SK-N-SH (cell line): ENCODE data around the gene NAP1L5. TPM values are rescaled to one million over a fixed set of nuclear protein-coding genes. Genes with fewer than 3 reads are reported as not detected.

Source experiments
- CTCF ChIA-PET: fragments of 300-600, 350-600 bp; formaldehyde crosslinking; extraction: SDS; loops from one replicate; lab custom pipeline; 2021; lab: Yijun Ruan, JAX
- POLR2A ChIA-PET: fragments of 350-600 bp; sonication (Branson Sonifier 250); formaldehyde crosslinking; extraction: SDS; loops from one replicate; lab custom pipeline; 2020; ENCODE audit warnings: antibody characterized with exemption, inconsistent platforms; lab: Yijun Ruan, JAX
- DNase-seq: peaks from one replicate; pipeline ENCODE4 v3.0.0; 2012
- H2AFZ ChIP-seq: fragments of 200-600 bp; sonication (generic); 2 replicates; pipeline ENCODE4 v1.8.1; 2016; ENCODE audit warnings: antibody characterized with exemption, mild to moderate bottlenecking, low read depth
- H3F3A ChIP-seq: fragments of 200-600 bp; sonication (generic); replicated peaks from 2 replicates; pipeline ENCODE3; 2016; ENCODE audit warnings: antibody characterized with exemption, mild to moderate bottlenecking; ENCODE audit not compliant: insufficient read depth
- H3K27ac ChIP-seq, 2 experiments: fragments of 200-500 bp in 1 of 2; fragments of 200-600 bp in 1 of 2; sonication (Bioruptor generic) in 1 of 2; sonication (generic), shearing (Covaris generic) in 1 of 2; 2 replicates each; pipeline versions ENCODE4 v1.5.1 to v1.6.1; 2014 to 2016; ENCODE audit warnings: low read depth in 2 of 2, inconsistent platforms in 1 of 2, low read length in 1 of 2, mild to moderate bottlenecking in 1 of 2, mixed read lengths in 1 of 2
- H3K27me3 ChIP-seq: fragments of 200-600 bp; sonication (generic), shearing (Covaris generic); 2 replicates; pipeline ENCODE4 v1.6.1; 2016; ENCODE audit warnings: mixed run types; ENCODE audit not compliant: insufficient read depth
- H3K36me3 ChIP-seq, 2 experiments: fragments of 200-500 bp in 1 of 2; fragments of 200-600 bp in 1 of 2; sonication (Bioruptor generic) in 1 of 2; sonication (generic) in 1 of 2; replicated peaks in 1 of 2; 2 replicates each; pipeline versions ENCODE3 to v1.5.1; 2014 to 2016; ENCODE audit warnings: low read length in 1 of 2, mild to moderate bottlenecking in 1 of 2; ENCODE audit not compliant: insufficient read depth in 2 of 2, control insufficient read depth in 1 of 2
- H3K4me1 ChIP-seq, 2 experiments: fragments of 200-500 bp in 1 of 2; fragments of 200-600 bp in 1 of 2; sonication (Bioruptor generic) in 1 of 2; sonication (generic), shearing (Covaris generic) in 1 of 2; 2 replicates each; pipeline versions ENCODE4 v1.5.1 to v1.6.1; 2014 to 2016; ENCODE audit warnings: low read depth in 1 of 2, low read length in 1 of 2, mixed run types in 1 of 2; ENCODE audit not compliant: insufficient read depth in 2 of 2, control insufficient read depth in 1 of 2
- H3K4me2 ChIP-seq: fragments of 200-600 bp; sonication (generic), shearing (Covaris generic); 2 replicates; pipeline ENCODE4 v1.6.1; 2017; ENCODE audit warnings: mixed run types
- H3K4me3 ChIP-seq, 2 experiments: fragments of 200-500 bp in 1 of 2; fragments of 200-600 bp in 1 of 2; sonication (Bioruptor generic) in 1 of 2; sonication (generic), shearing (Covaris generic) in 1 of 2; 2 replicates each; pipeline versions ENCODE4 v1.5.1 to v1.8.1; 2014 to 2016; ENCODE audit warnings: low read depth in 2 of 2, inconsistent platforms in 1 of 2, low read length in 1 of 2, mild to moderate bottlenecking in 1 of 2, mixed read lengths in 1 of 2, moderate library complexity in 1 of 2
- H3K79me2 ChIP-seq: fragments of 200-600 bp; sonication (generic); 2 replicates; pipeline ENCODE4 v1.8.1; 2017; ENCODE audit warnings: mild to moderate bottlenecking; ENCODE audit not compliant: insufficient read depth
- H3K9ac ChIP-seq: fragments of 200-600 bp; sonication (generic); 2 replicates; pipeline ENCODE4 v1.6.1; 2017; ENCODE audit warnings: mixed run types
- H3K9me2 ChIP-seq: fragments of 200-600 bp; sonication (generic); 2 replicates; pipeline ENCODE4 v1.6.1; 2017; ENCODE audit warnings: mixed run types
- H3K9me3 ChIP-seq: fragments of 200-600 bp; sonication (generic); 2 replicates; pipeline ENCODE4 v1.6.1; 2017; ENCODE audit warnings: mixed run types, mild to moderate bottlenecking, moderate library complexity
- H4K20me1 ChIP-seq: fragments of 200-600 bp; sonication (generic); 2 replicates; pipeline ENCODE4 v1.6.1; 2017; ENCODE audit warnings: mild to moderate bottlenecking, mixed run types; ENCODE audit not compliant: insufficient read depth
- ELF1 ChIP-seq: IDR thresholded peaks from 2 replicates; pipeline ENCODE4 v1.4.0; 2012
- EZH2phosphoT487 ChIP-seq: fragments of 200-600 bp; sonication (generic); IDR thresholded peaks from 2 replicates; pipeline ENCODE4 v1.6.1; 2017; ENCODE audit warnings: low read depth, mixed run types, mild to moderate bottlenecking, antibody characterized with exemption, moderate library complexity, borderline replicate concordance
- FOSL2 ChIP-seq: IDR thresholded peaks from 2 replicates; pipeline ENCODE4 v1.4.0; 2012; ENCODE audit warnings: low read depth, mild to moderate bottlenecking, moderate library complexity, borderline replicate concordance
- GABPA ChIP-seq: IDR thresholded peaks from 2 replicates; pipeline ENCODE4 v1.4.0; 2012; ENCODE audit warnings: low read depth, mild to moderate bottlenecking
- GATA2 ChIP-seq: sonication (generic); formaldehyde crosslinking; IDR thresholded peaks from 2 replicates; pipeline ENCODE4 v1.5.0; 2020; ENCODE audit warnings: mild to moderate bottlenecking, missing genetic modification reagents
- MXI1 ChIP-seq: IDR thresholded peaks from 2 replicates; pipeline ENCODE4 v1.6.1; 2012; ENCODE audit warnings: mild to moderate bottlenecking, low read depth, low read length, improper control_type of control experiment
- NFIC ChIP-seq: IDR thresholded peaks from 2 replicates; pipeline ENCODE4 v1.4.0; 2012; ENCODE audit warnings: borderline replicate concordance
- POLR2AphosphoS5 ChIP-seq: IDR thresholded peaks from 2 replicates; pipeline ENCODE4 v1.6.1; 2012; ENCODE audit warnings: low read depth, low read length
- RCOR1 ChIP-seq: fragments of 150-350 bp; IDR thresholded peaks from 2 replicates; pipeline ENCODE4 v1.6.1; 2017; ENCODE audit warnings: antibody characterized with exemption, low read length
- TAF1 ChIP-seq: IDR thresholded peaks from 2 replicates; pipeline ENCODE4 v1.6.1; 2012; ENCODE audit warnings: low read depth, mild to moderate bottlenecking, low read length, moderate library complexity, borderline replicate concordance
- TCF12 ChIP-seq: IDR thresholded peaks from 2 replicates; pipeline ENCODE4 v1.4.0; 2012
- YY1 ChIP-seq: IDR thresholded peaks from 2 replicates; pipeline ENCODE4 v1.4.0; 2012; ENCODE audit warnings: low read depth, mild to moderate bottlenecking
- WGBS: methylation state at CpG from one replicate; pipeline ENCODE4 v1.1.6; 2017; ENCODE audit warnings: low lambda C conversion rate; 5-methylcytosine and 5-hydroxymethylcytosine counted together
- polyA plus RNA-seq, 3 experiments: library from polyadenylated mRNA; depleted of rRNA; stranded (reverse); fragments of >200 nt; gene quantifications; 2 replicates each; pipeline ENCODE4 v1.2.3, GENCODE V29; 2012
- TF ChIP-seq, protein P1 (sequence below): IDR thresholded peaks from 2 replicates; pipeline ENCODE4 v1.4.0; 2012; ENCODE audit warnings: low read depth, borderline replicate concordance
- TF ChIP-seq, protein P2 (sequence below): fragments of 150-350 bp; IDR thresholded peaks from 2 replicates; pipeline ENCODE4 v1.6.1; 2017; ENCODE audit warnings: antibody characterized with exemption, low read length, low read depth, borderline replicate concordance
- TF ChIP-seq, protein P3 (sequence below): fragments of 200-600 bp; sonication (generic); IDR thresholded peaks from 2 replicates; pipeline ENCODE4 v1.6.1; 2017; ENCODE audit warnings: antibody characterized with exemption, mild to moderate bottlenecking, moderate library complexity

The NAP1L5 gene
- polyA plus RNA-seq, 1 of the 3 experiments (the other 2 are of a cell fraction), result 7.5 TPM

DNA sequence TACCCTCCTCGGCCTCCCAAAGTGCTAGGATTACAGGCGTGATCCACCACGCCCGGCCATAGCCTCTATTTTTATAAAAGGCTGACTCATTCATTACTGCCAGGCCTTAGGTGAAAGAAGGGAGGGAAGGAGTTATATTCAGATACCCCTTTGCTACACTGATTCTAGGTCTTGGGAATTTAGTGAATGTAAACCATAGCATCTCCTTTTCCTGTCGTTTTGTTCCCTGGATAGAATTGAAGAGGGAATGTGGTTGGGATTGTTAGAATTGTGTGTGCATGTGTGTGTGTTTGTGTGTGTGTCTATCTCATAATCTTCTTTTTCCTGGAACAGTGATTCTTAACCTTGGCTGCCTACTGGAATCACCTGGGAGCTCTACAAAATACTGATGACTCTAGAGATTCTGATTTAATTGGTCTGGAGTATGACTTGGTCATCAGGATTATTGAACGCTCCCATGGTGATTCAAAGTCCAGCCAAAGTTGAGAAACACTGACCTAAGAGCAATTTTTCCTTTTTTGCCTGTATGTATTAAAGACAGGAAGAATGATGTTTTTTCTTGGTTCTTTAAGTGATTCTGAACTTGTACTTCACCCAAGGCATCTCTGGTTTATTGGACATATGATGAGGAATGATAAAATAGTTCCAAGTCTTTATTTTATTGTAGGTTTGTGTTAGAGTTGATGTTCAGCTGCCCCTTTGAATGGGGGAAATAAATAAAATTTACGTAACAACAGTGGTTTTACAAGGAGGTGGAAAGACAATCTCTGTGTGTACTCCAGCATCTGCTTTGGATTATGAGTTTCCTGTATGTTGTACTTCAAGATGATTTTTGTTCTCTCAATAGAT is 37.0 kb downstream of the NAP1L5 start:
- peak overlapping the region; percentile 34; the same call in 1 of the 2 replicates for H2AFZ ChIP-seq
- H3K4me2 ChIP-seq, result peak overlapping the region; percentile 63; the same call in 1 of the 2 replicates
- ChIA-PET CTCF (interaction anchor here (0.9 to 1.2 kb wide), 2 partner anchors 13 to 121 kb away, joined by 3 to 5 read pairs; no protein-coding TSS in a partner anchor), POLR2A (no interaction called here)
- H3K36me3 ChIP-seq, result peaks cover 0 to 11% of the 10 kb centered on the region in 2 experiments
- no peak for DNase-seq
- H3K4me3 ChIP-seq, result no peak overlapping the region
- peaks cover 2 to 19% of the 10 kb centered on the region in 2 experiments for H3K4me1 ChIP-seq
- peak overlapping the region; percentile 66; the same call in 1 of the 2 replicates for H3K9ac ChIP-seq
- peak overlapping the region in 1 of 2 experiments; percentile 99; a peak in 2 of 4 replicates for H3K27ac ChIP-seq
- no peaks in the 10 kb centered on the region for H3K9me2 ChIP-seq
- TF ChIP-seq ELF1 (no peak), MXI1 (no peak), EZH2phosphoT487 (no peak), NFIC (no peak), POLR2AphosphoS5 (no peak), TCF12 (peak; percentile 74)
- TF ChIP-seq, protein P1, sequence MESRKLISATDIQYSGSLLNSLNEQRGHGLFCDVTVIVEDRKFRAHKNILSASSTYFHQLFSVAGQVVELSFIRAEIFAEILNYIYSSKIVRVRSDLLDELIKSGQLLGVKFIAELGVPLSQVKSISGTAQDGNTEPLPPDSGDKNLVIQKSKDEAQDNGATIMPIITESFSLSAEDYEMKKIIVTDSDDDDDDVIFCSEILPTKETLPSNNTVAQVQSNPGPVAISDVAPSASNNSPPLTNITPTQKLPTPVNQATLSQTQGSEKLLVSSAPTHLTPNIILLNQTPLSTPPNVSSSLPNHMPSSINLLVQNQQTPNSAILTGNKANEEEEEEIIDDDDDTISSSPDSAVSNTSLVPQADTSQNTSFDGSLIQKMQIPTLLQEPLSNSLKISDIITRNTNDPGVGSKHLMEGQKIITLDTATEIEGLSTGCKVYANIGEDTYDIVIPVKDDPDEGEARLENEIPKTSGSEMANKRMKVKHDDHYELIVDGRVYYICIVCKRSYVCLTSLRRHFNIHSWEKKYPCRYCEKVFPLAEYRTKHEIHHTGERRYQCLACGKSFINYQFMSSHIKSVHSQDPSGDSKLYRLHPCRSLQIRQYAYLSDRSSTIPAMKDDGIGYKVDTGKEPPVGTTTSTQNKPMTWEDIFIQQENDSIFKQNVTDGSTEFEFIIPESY, result no peak
- H4K20me1 ChIP-seq, result no peaks in the 10 kb centered on the region
- H3K79me2 ChIP-seq, result no peaks in the 10 kb centered on the region
- H3K27me3 ChIP-seq, result no peaks in the 10 kb centered on the region
- H3K9me3 ChIP-seq, result no peaks in the 10 kb centered on the region
- 72% methylated on average over 7 of the region's 7 CpGs for WGBS
- H3F3A ChIP-seq, result peaks cover 38% of the 10 kb centered on the region

DNA sequence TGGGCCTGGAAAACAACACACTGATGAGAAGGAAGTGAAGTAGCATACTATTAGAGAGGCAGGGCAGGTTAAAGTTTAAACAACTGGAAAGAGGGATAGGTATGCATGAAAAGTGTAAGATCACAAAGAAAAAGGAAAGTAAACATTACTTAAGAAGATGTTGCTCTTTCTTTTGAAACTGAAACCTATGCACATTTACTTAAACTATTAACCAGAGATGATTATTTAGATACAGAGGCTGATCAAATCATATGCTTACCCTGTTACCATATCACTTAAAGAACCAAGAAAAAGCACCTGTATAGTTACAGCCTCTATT is 37.8 kb downstream of the NAP1L5 start:
- no peak overlapping the region for H2AFZ ChIP-seq
- POLR2A ChIA-PET, result no interaction called here

More for the DNA sequence above, 37.8 kb downstream of the NAP1L5 start:
- DNase-seq, result no peak
- TF ChIP-seq FOSL2, result no peak
- no peak for TF ChIP-seq RCOR1
- no peak for TF ChIP-seq GATA2
- TF ChIP-seq YY1, result no peak
- no peak for TF ChIP-seq ELF1
- TF ChIP-seq, protein P2, sequence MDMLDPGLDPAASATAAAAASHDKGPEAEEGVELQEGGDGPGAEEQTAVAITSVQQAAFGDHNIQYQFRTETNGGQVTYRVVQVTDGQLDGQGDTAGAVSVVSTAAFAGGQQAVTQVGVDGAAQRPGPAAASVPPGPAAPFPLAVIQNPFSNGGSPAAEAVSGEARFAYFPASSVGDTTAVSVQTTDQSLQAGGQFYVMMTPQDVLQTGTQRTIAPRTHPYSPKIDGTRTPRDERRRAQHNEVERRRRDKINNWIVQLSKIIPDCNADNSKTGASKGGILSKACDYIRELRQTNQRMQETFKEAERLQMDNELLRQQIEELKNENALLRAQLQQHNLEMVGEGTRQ, result no peak
- TF ChIP-seq, protein P3, sequence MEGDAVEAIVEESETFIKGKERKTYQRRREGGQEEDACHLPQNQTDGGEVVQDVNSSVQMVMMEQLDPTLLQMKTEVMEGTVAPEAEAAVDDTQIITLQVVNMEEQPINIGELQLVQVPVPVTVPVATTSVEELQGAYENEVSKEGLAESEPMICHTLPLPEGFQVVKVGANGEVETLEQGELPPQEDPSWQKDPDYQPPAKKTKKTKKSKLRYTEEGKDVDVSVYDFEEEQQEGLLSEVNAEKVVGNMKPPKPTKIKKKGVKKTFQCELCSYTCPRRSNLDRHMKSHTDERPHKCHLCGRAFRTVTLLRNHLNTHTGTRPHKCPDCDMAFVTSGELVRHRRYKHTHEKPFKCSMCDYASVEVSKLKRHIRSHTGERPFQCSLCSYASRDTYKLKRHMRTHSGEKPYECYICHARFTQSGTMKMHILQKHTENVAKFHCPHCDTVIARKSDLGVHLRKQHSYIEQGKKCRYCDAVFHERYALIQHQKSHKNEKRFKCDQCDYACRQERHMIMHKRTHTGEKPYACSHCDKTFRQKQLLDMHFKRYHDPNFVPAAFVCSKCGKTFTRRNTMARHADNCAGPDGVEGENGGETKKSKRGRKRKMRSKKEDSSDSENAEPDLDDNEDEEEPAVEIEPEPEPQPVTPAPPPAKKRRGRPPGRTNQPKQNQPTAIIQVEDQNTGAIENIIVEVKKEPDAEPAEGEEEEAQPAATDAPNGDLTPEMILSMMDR, result no peak
- no peak for TF ChIP-seq MXI1
- no peak for TF ChIP-seq GABPA
- no peak for TF ChIP-seq TCF12
- TF ChIP-seq, protein P1, result no peak
- TF ChIP-seq TAF1, result no peak
- Histone ChIP-seq H3K27me3 (no peaks in the 10 kb centered on the region), H3K4me2 (no peak overlapping the region), H3K9me3 (no peaks in the 10 kb centered on the region), H3K79me2 (no peaks in the 10 kb centered on the region), H3F3A (peaks cover 38% of the 10 kb centered on the region), H3K4me3 (no peak overlapping the region), H4K20me1 (no peaks in the 10 kb centered on the region), H3K9ac (peak overlapping the region; percentile 12; the same call in 1 of the 2 replicates), H3K9me2 (no peaks in the 10 kb centered on the region), H3K27ac (peak overlapping the region in 1 of 2 experiments; percentile 99; a peak in 2 of 4 replicates), H3K36me3 (peaks cover 2 to 17% of the 10 kb centered on the region in 2 experiments), H3K4me1 (peaks cover 2 to 19% of the 10 kb centered on the region in 2 experiments)
- CTCF ChIA-PET, result interaction anchor here (0.5 to 1.4 kb wide), 28 partner anchors 10 to 362 kb away, joined by 3 to 26 read pairs (median 4); no protein-coding TSS in a partner anchor
